LNCaP clone FGC (cell line): Measurements from ENCODE around the gene TBX20.

Experiments used
- DNase-seq: peaks from one replicate; pipeline ENCODE4 v3.0.0-alpha.2; 2011; ENCODE audit warnings: low read depth
- H3K4me3 ChIP-seq: 2 replicates; pipeline ENCODE4 v1.5.1; 2011; ENCODE audit warnings: mild to moderate bottlenecking, low read depth, low read length, control low read depth
- TF ChIP-seq, protein P1 (sequence below): IDR thresholded peaks from 2 replicates; pipeline ENCODE4 v1.5.1; 2012; ENCODE audit warnings: mild to moderate bottlenecking; ENCODE audit not compliant: control insufficient read depth, insufficient read depth; ENCODE audit errors: extremely low read depth

Gene TBX20

DNA sequence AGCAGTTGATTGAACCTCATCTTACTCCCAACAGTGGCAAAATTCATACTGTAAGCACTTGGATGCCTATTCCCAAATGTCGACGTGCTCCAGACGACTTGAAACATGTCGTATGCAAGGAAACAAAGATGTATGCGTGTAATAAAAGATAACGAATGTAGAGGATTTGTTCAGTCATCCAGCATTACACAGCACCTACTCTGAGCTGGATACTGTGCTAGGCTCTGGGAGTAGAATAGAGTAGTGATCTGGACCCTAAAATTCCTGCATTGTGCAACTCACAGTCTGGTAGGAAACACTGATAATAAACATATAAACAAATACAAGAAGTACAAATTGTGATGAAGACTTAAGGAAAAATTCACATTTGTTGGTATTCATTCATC lies 5.6 kb upstream of the TBX20 start:
- no peak for DNase-seq
- no peak overlapping the region for H3K4me3 ChIP-seq
- TF ChIP-seq, protein P1, sequence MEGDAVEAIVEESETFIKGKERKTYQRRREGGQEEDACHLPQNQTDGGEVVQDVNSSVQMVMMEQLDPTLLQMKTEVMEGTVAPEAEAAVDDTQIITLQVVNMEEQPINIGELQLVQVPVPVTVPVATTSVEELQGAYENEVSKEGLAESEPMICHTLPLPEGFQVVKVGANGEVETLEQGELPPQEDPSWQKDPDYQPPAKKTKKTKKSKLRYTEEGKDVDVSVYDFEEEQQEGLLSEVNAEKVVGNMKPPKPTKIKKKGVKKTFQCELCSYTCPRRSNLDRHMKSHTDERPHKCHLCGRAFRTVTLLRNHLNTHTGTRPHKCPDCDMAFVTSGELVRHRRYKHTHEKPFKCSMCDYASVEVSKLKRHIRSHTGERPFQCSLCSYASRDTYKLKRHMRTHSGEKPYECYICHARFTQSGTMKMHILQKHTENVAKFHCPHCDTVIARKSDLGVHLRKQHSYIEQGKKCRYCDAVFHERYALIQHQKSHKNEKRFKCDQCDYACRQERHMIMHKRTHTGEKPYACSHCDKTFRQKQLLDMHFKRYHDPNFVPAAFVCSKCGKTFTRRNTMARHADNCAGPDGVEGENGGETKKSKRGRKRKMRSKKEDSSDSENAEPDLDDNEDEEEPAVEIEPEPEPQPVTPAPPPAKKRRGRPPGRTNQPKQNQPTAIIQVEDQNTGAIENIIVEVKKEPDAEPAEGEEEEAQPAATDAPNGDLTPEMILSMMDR, result no peak

DNA sequence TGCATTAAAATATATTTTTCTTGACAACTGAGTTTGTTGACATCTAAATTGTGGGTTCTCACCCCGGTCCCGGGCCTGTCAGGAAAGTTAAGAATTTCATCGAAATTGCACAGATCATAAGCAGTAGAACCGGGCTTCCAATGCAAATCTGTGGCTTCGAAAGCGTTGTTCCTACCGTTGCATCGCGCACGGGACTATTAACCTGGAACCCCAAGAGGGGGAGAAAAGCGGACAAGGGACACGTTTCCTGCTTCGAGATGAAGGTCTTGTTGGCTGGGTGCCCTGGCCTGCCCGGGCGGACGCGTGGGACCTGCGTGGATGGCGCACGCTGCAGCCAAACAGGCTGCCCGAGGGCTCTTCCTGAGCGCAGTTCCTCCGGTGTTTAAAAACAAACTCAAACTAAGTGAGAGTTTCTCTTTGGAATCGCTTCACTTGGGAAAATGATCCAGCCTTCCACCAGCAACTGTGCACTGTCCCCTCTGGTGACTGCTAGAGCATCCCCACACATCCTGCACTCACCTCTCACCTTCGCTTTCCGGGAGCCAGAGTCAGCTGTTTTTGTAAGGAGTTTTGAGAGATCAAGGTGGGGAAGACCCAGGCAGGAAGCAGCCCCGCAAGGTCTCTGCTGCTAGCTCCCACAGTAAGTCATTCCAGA lies 5.1 kb upstream of the TBX20 start:
- no peak overlapping the region for H3K4me3 ChIP-seq
- TF ChIP-seq, protein P1, result no peak
- DNase-seq, result no peak

DNA sequence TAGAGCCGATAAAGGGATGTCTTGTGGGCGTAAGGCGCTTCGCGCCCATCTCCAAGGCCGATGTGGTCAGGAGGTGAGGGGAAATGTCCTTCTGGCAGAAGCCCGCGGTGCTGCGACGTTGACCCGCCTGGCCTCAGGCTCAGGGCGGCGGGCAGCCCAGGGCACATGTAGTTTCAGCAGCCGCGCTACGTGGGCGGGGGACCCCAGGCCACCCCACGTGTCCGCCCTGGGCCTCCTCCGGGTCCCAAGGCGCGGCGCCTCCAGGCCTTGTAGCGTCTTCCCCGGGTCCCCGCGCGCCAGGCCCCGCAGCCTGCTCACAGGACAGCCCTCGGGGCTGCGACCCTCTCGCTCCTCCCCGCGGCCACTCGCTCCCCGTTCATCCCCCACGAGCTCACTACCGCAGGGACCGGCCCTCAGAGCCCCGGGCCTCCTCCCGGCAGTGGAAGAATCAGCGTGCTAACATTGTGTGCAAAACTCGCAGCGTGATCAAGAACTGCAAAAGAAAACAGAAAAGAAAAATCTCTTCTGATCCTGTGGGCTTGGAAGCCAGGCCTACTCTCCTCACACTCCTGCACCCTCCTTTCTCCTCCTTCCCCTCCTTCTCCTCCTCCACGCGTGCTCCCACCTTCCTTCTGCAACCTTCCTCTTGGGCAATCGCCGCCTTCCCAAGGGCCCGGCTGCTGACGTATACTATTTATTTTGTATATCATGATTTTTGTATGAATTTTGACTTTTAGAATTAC lies 4.4 kb upstream of the TBX20 start:
- TF ChIP-seq, protein P1, result no peak
- no peak for DNase-seq
- no peak overlapping the region for H3K4me3 ChIP-seq

DNA sequence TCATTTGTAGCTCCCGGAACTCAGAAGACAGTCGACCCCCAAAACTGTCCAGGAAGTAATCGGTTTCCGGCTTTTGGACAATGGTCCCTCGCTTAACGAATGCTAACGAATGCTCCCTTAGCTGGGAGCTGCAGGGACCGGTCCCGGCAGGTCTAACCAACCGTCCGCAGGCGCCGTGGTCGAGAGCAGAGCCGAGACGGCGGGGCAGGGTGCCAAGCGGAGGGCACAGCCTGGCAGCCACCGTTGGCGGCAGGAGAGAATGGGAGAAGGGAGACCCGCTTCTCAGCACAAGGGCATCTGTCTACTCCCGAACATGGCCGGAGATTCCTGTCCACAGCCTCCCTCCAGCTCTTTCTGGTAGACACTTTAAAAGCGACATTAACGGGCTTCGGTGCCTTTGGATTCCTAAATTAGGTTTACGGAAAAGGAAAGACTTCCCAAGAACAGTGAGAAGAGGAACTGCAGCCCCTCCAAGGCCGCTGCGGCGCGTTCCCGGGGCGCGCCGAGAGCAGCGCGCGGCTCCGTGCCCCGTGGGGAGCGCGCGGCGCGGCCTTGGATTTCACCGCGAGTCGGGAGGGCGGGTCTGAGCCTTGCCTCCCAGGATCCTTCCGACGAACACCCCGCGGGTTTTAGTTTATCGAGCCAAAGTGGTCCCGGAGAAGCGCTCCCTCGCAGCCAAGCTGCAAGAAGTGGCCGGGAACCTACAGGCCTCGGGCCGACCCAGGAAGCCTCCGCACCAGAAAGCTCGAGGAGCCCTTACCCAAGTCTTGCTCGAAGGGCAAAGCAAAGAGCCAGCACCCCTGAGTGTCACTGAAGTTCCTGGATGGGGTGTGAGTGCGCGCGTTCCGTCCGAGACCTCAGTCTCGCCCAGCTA lies 3.6 kb upstream of the TBX20 start:
- DNase-seq, result no peak
- TF ChIP-seq, protein P1, result no peak
- H3K4me3 ChIP-seq, result no peak overlapping the region

DNA sequence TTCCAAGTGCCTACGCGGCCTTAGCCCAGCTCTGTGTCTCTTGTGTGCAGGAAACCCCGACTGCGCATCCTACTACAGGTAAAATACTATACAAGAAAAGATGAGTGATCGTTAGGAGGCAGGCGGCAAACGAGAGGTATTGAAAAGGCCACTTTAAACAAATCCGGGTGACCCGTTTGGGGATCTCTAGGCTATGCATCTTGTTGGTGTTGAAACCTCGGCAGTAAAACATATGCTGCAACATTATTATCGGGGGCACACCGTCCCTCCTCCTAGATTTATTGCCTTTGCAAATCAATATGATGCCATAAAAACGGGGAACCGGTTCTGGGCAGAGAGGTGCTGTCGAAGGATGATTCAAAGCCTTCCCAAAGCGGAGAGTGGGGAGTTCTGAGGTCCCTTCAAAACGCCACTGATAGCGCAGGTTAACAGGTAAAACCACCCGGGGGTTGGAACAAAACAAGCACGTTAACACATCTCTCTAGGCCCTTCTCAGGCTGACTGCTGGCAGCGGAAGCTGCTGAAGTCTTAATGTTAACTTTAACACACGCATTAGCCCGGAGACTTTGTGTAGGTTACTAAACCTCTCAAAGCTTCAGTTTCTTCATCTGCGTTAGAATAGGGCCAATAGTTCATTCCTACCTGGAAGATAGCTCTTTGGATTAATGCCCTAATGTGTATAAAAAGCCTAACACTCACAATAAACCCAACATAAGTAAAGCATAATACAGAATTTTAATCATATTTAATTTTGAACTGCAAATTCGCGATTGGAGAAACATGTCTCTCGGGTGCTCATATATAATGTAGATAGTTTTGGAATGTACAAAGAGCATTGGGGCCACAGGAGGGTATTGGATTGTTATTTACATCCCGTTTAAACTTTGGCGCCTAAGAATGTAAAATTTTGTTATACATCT lies 2.6 kb upstream of the TBX20 start:
- no peak overlapping the region for H3K4me3 ChIP-seq
- DNase-seq, result no peak
- TF ChIP-seq, protein P1, result no peak
